Neutrophil (primary cell): Measurements from ENCODE around the gene TXNL4A.

Source experiments
- H3K27ac ChIP-seq: fragments of 200-600 bp; sonication (generic); 2 replicates; pipeline ENCODE4 v1.5.1; 2016; ENCODE audit warnings: mild to moderate bottlenecking, moderate library complexity
- H3K27me3 ChIP-seq: fragments of 200-600 bp; sonication (generic); 2 replicates; pipeline ENCODE4 v1.6.0; 2016; ENCODE audit warnings: mild to moderate bottlenecking
- H3K36me3 ChIP-seq: fragments of 200-600 bp; sonication (generic); 2 replicates; pipeline ENCODE4 v1.5.1; 2017
- H3K4me1 ChIP-seq, 2 experiments: fragments of 200-600 bp in 1 of 2; sonication (generic) in 1 of 2; 1 replicate in 1 of 2; 2 replicates in 1 of 2; pipeline versions ENCODE4 v1.5.1 to v1.6.1; 2013 to 2016; ENCODE audit warnings: low read depth in 1 of 2, low read length in 1 of 2, mild to moderate bottlenecking in 1 of 2, moderate library complexity in 1 of 2; ENCODE audit not compliant: control insufficient read depth in 1 of 2, insufficient read depth in 1 of 2
- H3K4me3 ChIP-seq, 2 experiments: fragments of 200-600 bp in 1 of 2; sonication (generic) in 1 of 2; 1 replicate in 1 of 2; 2 replicates in 1 of 2; pipeline ENCODE4 v1.5.1; 2013 to 2016; ENCODE audit warnings: low read depth in 1 of 2, low read length in 1 of 2, mild to moderate bottlenecking in 1 of 2, moderate library complexity in 1 of 2
- H3K9me3 ChIP-seq: fragments of 200-600 bp; sonication (generic); 2 replicates; pipeline ENCODE4 v1.5.1; 2016
- TF ChIP-seq, protein P1 (sequence below): fragments of 200-600 bp; sonication (generic); IDR thresholded peaks from 2 replicates; pipeline ENCODE4 v1.5.1; 2016; ENCODE audit warnings: antibody characterized with exemption

TXNL4A gene

DNA sequence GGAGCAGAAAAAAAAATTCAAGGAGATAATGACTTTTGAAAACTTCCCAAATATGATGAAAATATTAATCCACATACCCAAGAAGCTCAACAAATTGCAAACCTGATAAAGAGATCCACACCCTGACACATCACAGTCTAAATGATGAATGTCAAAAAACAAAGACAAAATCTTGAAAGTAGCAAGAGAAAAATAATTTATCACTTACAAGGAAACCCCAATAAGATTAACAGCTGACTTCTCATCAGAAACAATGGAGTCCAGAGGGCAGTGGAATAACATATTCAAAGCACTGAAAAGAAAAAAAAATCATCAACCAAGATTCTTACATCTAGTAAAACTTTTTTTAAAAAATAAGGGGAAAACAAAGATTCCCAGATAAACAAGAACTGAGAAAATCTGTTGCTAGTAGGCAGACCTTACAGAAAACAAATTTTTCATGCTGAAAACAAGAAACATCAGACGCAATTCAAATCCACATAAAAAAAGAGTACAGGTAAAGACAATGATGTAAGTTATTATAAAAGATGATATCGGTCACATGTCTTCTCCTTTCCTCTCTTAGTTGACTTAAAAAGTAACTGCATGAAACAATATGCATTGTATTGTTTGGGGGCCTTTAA, 58.2 kb downstream of the TXNL4A start:
- H3K36me3 ChIP-seq = peaks cover 23% of the 10 kb centered on the region

DNA sequence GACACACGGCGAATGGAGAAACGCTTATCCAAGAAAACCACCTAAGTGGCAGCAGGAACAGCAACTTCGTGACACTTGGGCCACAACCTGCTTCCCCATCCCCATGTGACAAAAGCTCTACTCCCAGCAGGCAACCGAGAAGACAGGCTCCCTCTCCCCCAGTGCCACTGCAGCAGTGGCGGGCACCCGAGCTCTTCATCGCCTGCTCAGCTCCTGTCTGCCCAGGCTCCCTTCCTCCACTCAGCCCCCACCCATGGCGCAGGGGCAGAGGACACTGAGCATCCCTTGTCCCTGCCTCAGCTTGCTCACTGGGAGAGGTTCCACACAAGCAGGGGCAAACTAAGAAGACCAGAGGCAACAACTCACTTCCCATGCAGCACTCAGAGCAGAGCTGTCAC, 59.8 kb downstream of the TXNL4A start:
- Histone ChIP-seq H3K27ac (no peak overlapping the region), H3K9me3 (peaks cover 22% of the 10 kb centered on the region), H3K4me3 (no peak overlapping the region), H3K36me3 (peaks cover 26% of the 10 kb centered on the region), H3K27me3 (no peaks in the 10 kb centered on the region), H3K4me1 (no peaks in the 10 kb centered on the region)
- TF ChIP-seq, protein P1, sequence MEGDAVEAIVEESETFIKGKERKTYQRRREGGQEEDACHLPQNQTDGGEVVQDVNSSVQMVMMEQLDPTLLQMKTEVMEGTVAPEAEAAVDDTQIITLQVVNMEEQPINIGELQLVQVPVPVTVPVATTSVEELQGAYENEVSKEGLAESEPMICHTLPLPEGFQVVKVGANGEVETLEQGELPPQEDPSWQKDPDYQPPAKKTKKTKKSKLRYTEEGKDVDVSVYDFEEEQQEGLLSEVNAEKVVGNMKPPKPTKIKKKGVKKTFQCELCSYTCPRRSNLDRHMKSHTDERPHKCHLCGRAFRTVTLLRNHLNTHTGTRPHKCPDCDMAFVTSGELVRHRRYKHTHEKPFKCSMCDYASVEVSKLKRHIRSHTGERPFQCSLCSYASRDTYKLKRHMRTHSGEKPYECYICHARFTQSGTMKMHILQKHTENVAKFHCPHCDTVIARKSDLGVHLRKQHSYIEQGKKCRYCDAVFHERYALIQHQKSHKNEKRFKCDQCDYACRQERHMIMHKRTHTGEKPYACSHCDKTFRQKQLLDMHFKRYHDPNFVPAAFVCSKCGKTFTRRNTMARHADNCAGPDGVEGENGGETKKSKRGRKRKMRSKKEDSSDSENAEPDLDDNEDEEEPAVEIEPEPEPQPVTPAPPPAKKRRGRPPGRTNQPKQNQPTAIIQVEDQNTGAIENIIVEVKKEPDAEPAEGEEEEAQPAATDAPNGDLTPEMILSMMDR = no peak

More for the DNA sequence above, 58.2 kb downstream of the TXNL4A start:
- TF ChIP-seq, protein P1 = no peak
- Histone ChIP-seq H3K4me3 (no peak overlapping the region), H3K27ac (no peak overlapping the region), H3K27me3 (no peaks in the 10 kb centered on the region), H3K9me3 (peaks cover 22% of the 10 kb centered on the region), H3K4me1 (no peaks in the 10 kb centered on the region)

DNA sequence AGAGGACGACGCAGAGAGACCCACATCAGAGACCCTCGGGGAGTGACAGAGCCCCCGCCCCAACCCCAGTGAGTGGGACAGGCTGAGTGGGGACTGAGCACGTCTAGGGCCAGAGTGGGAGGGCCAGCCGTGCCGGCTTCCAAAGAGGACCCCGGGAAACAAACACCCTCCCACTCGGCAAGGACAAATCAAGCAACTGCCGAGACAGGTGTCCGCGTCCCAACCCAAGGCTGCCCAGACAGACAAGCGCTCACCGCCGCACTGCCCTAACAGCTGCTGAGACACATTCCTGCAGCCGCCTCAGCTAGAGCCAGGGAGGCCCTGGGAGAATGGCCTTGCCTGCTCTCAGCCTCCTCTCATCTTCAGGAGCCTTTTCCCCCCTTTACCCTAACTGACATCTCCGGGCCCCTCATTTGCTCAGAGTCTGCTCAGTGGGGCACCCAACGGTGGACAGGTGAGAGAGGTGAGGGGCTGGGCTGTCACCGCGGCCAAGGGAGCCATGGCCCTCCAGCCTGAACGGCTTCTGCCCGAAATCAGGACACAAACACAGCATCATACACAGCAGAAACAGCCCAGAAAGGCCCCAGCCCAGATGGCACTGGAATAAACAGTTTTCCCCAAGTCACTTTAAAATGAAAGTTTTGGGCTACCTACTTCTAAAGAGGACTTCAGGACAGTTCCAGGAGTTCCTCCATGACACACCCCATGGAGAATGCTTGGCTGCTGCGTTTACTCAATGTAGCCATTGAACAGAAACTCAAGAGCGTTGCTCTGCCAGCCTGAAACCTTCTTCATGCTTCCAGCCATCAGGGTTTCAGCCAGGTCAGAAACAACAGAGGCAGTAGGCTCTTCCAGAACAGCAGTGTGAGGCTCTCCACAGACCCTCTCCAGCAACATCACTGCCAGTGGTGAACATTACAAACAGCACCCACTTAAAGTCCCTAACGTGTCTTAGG, 60.5 kb downstream of the TXNL4A start:
- H3K27me3 ChIP-seq = no peaks in the 10 kb centered on the region
- peaks cover 19% of the 10 kb centered on the region for H3K9me3 ChIP-seq
- H3K27ac ChIP-seq = no peak overlapping the region
- no peak overlapping the region for H3K4me3 ChIP-seq
- TF ChIP-seq, protein P1 = no peak
- no peaks in the 10 kb centered on the region for H3K4me1 ChIP-seq
- peaks cover 26% of the 10 kb centered on the region for H3K36me3 ChIP-seq

DNA sequence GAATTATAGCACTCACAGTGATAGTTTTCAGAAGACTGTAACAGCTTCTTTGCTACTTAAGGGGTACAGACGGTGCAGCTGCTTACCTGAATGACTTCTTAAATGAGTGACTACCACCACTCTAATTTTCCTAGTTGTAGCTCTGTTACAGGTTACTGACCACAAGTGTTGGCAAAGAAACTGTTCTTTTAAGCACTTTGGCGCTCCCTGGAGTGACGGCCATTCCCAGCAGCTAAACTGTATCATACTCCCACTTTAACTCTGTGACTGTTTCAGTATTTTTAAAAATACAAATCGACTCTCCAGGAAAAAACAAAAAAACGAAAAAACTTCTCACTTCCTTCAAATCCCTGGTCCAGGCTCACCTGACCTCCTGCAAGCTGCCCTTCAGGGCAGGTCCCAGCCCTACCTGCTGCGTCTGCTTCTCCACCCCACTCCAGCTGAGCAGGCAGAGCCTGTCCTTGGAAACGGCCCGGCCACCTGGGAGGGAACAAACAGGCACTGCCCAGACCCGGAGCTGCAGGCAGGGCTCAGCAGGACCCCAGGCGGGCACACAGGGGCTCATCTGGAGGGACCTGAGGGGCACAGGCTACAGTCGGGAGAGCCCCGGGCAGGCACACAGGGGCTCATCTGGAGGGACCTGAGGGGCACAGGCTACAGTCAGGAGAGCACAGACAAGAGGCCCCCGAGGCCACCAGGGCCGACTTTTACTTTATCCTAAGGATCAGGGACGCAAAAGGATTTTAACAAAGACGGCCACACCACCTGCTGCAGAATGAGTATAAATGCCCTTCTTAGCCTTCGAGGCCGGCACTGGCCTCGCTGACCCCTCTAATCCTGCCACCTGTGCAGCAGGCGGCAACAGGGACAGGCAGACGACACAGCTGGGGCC, 61.4 kb downstream of the TXNL4A start:
- TF ChIP-seq, protein P1 = no peak
- Histone ChIP-seq H3K27ac (no peak overlapping the region), H3K4me3 (no peak overlapping the region), H3K27me3 (no peaks in the 10 kb centered on the region), H3K9me3 (peaks cover 19% of the 10 kb centered on the region), H3K36me3 (peaks cover 32% of the 10 kb centered on the region), H3K4me1 (no peaks in the 10 kb centered on the region)

DNA sequence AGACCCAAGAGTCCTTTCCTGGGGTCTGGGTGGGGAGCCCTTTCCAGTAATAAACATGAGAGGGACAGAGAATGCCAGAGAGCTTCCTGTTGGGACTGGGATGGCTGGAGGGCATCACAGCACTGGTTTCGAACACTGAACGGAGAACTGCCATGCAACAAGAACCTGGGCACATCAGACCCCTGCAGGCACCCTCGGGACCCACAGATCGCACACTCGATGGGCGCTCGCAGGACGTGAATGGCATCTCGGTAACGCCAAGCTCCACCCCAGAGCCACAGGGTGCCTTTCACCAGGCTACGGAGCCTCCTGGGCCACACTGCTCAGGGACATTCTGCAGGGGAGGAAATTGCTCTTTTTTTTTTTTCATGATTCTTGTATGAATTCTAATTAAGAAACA, 62.1 kb downstream of the TXNL4A start:
- Histone ChIP-seq H3K27ac (no peak overlapping the region), H3K4me1 (no peaks in the 10 kb centered on the region), H3K27me3 (no peaks in the 10 kb centered on the region), H3K9me3 (peaks cover 19% of the 10 kb centered on the region), H3K36me3 (peaks cover 32% of the 10 kb centered on the region), H3K4me3 (no peak overlapping the region)
- TF ChIP-seq, protein P1 = no peak
